EL (cell line): ENCODE measurements around the gene MXD1.
"Not testable (repeated sequence)": the region's sequence is repeated elsewhere in the genome, so short reads cannot be mapped to it uniquely, and the experiment has no call there.

Experiments
- DNase-seq: peaks from one replicate; pipeline ENCODE4 v3.0.0-alpha.2; 2016

The MXD1 gene

GRCh38 chr2:69933839-69934613 lies 19.1 kb downstream of the MXD1 start:
- peak; percentile 83 for DNase-seq

- no peak for DNase-seq
Measured at GRCh38 chr2:69934614-69934908, 19.7 kb downstream of the MXD1 start.

DNA sequence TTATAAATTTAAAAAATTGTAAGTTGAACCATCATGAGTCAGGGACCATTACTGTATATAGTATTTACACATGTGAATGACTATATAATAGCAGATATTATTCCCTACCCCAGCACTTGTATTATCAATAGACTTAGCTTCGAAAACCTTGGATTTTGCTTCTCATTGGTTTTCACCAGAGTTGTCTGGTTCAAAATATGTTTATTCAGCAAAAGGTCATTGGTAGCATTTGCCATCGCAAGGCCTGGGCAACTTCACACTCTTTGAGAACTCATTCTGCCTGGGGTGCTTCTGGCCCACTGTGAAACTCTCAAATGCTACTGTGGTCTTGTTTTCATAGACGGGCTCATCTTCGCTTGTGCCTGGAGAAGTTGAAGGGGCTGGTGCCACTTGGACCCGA lies 20.1 kb downstream of the MXD1 start:
- no peak for DNase-seq

DNA sequence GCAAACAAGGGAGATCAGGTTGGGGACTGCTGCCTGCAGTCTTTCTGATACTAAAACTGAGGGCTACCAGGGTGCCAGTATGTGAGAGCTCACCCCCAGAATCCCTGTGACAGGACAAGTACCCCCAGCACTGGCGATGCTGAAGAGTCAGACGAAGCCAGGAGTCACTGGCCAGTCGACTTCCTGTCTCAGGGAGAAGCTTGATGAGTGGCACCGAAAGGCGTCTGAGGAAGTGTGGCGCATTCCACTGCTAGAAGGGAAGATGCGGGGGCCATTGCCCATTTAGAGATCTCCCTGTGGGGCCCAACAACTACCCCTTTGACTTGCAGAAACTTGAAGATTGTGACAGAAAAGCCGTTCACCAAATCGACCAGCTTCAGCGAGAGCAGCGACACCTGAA lies 22.0 kb downstream of the MXD1 start:
- peak; percentile 40 for DNase-seq

- no peak for DNase-seq
Measured at GRCh38 chr2:69937968-69938367, 23.1 kb downstream of the MXD1 start.

GRCh38 chr2:69939722-69940121 lies 24.8 kb downstream of the MXD1 start:
- DNase-seq, result no peak

DNA sequence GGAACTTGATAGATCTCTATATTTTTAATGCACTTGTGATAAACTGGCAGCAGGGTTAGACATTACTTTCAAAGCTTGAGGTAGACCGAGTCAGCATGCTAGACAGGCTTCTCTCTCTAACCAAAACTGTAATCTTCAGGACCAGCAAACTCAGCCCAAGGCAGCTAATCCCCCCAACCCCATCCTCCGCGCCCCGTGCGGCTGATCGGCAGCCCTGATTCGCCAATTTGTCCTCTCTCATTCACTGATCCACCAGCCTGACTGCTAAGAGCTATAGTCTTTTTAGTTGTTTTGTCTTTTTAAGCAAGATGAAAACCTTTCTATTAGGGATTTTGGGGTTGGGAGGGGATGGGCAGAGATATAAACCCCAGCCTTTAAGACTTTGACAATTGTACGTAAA lies 25.8 kb downstream of the MXD1 start:
- DNase-seq, result no peak

GRCh38 chr2:69943000-69943842 lies 28.3 kb downstream of the MXD1 start:
- DNase-seq, result no peak

DNA sequence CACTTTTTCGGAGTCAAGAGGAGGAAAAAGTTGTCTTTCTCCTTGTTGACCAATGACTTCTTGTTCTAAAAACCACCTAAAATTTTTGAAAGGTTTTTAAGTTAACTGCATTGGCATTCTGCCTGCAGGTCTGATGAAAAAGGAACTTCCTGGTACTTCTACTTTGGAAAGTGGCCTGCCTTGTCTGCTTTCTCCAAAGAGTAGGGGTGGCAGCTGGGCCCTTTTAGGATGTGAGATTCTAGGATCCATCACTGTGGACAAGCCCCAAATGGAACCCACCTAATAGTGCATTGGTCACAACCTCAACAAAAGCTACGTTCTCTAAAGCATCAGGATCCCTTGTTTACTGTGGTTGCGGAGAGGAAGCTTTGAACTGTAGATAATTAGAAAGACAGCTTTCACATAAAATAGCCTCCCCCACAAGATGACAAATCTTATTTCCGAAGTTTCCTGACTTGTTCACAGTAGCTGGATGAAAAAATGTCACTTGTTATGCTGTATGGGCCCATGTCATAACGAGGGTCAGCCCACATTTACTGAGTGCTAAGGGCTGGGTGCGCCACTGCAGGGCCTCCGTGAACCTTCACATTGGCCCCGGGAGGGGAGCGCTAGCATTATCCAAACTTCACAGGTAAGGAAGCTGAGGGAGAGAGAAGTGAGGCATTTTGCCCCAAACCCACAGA lies 29.1 kb downstream of the MXD1 start:
- DNase-seq, result no peak

DNA sequence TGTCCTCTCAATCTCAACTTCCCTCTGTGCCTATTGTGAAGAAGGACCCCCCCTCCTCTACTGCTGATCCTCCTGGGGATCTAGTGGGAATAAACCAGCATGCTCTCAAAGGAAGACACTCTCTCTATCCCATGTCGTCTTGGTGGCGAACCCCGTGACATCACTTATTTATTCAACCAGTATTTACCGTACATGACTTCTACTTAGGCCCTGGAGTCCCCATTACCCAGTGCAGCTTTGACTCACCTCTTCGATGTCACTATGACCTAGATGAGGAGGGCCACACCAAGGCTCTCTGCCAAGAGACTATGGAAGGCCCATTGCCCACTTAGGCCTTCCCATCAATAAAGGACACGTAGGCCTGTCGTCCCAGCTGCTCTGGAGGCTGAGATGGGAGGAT lies 29.8 kb downstream of the MXD1 start:
- no peak for DNase-seq

DNA sequence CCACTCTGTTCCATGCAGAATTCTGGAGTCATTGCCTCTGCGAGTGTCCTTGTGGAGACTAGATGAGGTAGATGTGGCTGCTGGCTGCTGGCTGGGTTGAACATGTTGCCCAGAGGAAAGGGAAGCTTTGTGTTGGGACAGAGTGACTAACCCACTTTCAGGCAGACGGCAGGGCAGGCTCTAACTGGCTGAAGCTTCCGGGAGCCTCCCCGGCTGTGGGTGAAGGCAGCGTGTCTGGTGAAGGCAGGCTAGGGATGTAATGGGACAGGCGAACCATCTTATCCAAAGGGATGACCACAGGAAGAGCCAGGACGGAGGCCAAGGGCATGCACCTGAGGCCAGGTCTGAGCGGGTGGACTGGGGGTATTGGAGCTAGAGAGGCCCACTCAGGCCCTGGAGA lies 30.5 kb downstream of the MXD1 start:
- no peak for DNase-seq

- DNase-seq, result no peak
Measured at GRCh38 chr2:69945941-69946340, 31.0 kb downstream of the MXD1 start.

DNA sequence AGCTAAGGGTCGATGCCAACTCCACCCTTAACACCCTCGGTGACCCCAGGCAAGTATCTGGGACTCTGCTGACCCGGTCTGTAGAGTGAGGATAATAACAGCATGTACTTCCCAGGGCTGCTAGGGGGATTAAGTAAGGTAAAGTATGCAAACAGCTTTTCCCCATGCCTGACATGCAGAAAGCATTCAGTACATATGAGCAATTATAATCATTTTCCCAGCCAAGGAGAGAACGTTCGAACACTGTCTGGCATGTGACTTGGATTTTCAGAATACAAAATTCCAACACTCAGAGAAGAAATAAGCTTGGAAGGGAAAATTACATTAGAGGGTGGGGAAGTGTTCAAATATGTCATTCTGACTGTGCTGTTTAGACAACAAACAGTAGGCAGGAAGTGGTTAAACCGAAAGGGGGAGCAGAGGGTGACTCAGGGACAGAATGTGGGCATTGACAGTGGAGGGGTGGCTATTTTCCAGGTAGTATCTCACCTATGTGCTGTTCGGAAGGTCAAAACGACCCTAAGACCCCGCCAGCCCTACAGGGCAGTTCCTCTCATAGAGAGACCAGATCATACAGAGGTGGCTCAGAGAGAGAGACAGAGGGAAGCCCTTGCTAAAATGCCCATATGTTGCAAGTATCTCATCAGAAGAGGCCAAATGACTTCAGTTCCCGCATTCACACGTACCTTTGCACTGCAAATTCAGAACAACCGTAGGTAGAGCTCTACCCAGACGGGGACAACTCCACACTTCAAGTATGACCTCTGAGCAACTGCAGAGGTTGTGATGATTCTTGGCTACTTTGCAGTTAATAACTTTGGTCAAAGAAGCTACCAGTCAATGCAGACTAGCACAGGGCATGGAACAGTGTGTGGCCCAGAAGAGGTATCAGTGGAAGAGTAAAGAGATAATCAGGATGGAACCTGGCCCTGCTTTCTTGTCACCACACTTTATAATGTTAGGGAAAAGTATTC lies 31.7 kb downstream of the MXD1 start:
- DNase-seq, result peak; percentile 73

DNA sequence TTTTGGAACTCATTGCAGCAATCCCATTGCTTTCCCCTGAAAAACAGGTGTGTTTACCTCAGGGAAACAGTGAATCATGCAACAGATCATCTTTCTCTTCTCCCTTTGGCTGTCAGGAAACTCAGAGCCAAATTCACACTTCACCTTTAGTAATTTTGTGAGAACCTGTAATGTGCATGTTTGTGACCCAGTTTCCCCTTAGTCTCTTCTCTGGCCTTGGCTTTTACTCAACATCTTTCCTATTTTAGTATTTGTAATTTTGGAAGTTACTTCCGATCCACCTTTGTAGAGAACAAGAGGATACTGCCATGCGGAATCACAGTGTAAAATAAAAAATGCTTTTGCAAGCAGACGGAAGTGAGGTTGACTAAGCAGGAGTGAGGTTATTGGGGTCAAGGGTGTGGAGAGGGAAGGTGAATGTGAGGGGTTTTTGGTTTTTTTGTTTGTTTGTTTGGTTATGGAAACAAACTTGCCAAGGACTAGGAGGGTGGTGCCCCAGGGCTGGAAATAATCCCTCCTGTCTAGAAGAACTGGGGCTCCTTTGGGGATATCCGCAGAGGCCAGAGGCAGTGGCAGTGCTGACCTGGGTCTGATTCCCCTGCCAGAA lies 32.5 kb downstream of the MXD1 start:
- no peak for DNase-seq

GRCh38 chr2:69948032-69948962 lies 33.4 kb downstream of the MXD1 start:
- no peak for DNase-seq

DNA sequence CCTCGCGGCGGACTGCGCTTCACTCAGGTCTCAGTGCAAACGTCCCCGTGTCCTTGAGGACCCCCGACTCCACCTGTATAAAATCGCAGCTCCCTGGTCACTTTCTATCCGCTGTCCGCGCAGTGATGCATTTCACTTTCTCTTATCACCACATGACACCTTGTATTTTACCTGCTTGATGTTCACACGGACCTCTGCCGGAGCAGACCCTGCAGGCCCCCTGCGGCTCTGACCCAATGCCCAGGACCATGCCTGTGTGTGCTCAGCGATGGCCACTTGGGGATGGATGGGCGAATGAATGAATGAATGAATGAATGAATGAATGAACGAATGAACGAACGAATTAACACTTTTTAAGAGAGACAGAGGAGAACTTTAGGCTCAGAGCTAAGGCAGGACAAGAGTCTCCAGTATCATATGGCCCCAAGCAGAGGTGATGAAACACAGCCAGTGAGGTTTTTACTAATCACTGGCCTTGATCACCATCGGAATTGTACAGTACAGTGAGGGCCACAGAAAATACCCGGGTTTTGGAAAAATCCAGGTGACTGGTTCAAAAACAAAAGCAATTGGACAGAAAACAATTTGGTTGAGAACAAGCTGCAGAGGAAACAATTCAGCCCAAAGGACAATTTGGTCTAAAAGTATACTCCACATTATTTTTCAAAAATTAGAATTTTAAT lies 34.2 kb downstream of the MXD1 start:
- DNase-seq, result no peak

DNA sequence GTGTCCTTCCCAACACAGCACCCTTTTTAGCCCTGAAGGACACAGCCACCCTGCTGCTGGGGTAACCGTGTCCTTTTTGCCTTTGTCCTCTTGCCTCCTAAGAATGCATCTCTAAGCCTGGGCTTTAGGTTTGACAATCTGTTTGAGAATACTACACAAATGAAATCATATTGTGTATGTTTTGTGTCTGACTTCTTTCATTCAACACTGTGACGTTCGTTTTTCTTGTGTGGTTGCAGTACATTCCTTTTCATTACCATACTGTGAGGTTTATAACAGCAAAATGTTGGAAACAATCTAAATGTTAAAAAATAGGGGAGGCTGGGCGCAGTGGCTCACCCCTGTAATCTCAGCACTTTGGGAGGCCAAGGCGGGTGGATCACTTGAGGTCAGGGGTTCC lies 35.3 kb downstream of the MXD1 start:
- no peak for DNase-seq

- DNase-seq, result not testable (repeated sequence)
Measured at GRCh38 chr2:69950671-69951070, 35.8 kb downstream of the MXD1 start.

- DNase-seq, result no peak
Measured at GRCh38 chr2:69952336-69953115, 37.6 kb downstream of the MXD1 start.

GRCh38 chr2:69954084-69954483 lies 39.2 kb downstream of the MXD1 start:
- no peak for DNase-seq
